NCI-H82 treated with DMSO at 0.1 percent for 48 hours (cell line): ENCODE data around the gene FOXN4.
"Not testable (repeated sequence)": the region's sequence is repeated elsewhere in the genome, so short reads cannot be mapped to it uniquely, and the experiment has no call there.

Experiments
- DNase-seq: peaks from one replicate; lab custom pipeline; 2025; ENCODE audit not compliant: unreplicated experiment; lab: John Stamatoyannopoulos, UW

The FOXN4 gene

GRCh38 chr12:109308534-109309380, at the start of gene FOXN4:
FOXN4 (minus strand) TSS chr12:109309284; CDS start chr12:109308321, 963 bp downstream.
- DNase-seq = peak; percentile 14

GRCh38 chr12:109358154-109358869, 49.2 kb upstream of the FOXN4 start:
- no peak for DNase-seq

- DNase-seq = no peak
These were observed 47.9 kb upstream of the FOXN4 start for GRCh38 chr12:109357032-109357431.

GRCh38 chr12:109356577-109356976, 47.5 kb upstream of the FOXN4 start:
- no peak for DNase-seq

- DNase-seq = no peak
These were observed 43.1 kb upstream of the FOXN4 start for GRCh38 chr12:109352184-109352583.

GRCh38 chr12:109347589-109347988, 38.5 kb upstream of the FOXN4 start, which contains the start of gene MYO1H:
MYO1H (plus strand) TSS chr12:109347900; CDS start chr12:109347961, 61 bp downstream.
- no peak for DNase-seq

- DNase-seq = no peak
These were observed 37.8 kb upstream of the FOXN4 start for GRCh38 chr12:109346920-109347319.

- DNase-seq = no peak
These were observed 36.3 kb upstream of the FOXN4 start for GRCh38 chr12:109345428-109345827.

GRCh38 chr12:109343677-109344076, 34.6 kb upstream of the FOXN4 start:
- DNase-seq = no peak

- DNase-seq = no peak
These were observed 27.5 kb upstream of the FOXN4 start for GRCh38 chr12:109336593-109336992.

GRCh38 chr12:109334887-109335286, 25.8 kb upstream of the FOXN4 start:
- no peak for DNase-seq

GRCh38 chr12:109331301-109331952, 22.3 kb upstream of the FOXN4 start:
- peak; percentile 92 for DNase-seq

GRCh38 chr12:109330282-109331230, 21.5 kb upstream of the FOXN4 start:
- DNase-seq = no peak

GRCh38 chr12:109329686-109330085, 20.6 kb upstream of the FOXN4 start:
- peak; percentile 41 for DNase-seq

- DNase-seq = no peak
These were observed 19.9 kb upstream of the FOXN4 start for GRCh38 chr12:109329003-109329402.

- not testable (repeated sequence) for DNase-seq
These were observed 12.2 kb upstream of the FOXN4 start for GRCh38 chr12:109321294-109321693.

- peak; percentile 13 for DNase-seq
These were observed 1.4 kb upstream of the FOXN4 start for GRCh38 chr12:109310247-109311125.

- no peak for DNase-seq
These were observed 530 bp upstream of the FOXN4 start for GRCh38 chr12:109309381-109310246.

GRCh38 chr12:109307051-109307450, 2.0 kb downstream of the FOXN4 start:
- no peak for DNase-seq
